Omental fat pad (tissue), 4 donors: ENCODE results near the gene CALML3. TPM values are rescaled to one million over a fixed set of nuclear protein-coding genes. Genes with fewer than 3 reads are reported as not detected.

ENCODE experiments used
- ATAC-seq: fragments of 150-250 bp; one replicate; pipeline ENCODE4 v1.9.1; 2016; ENCODE audit warnings: mild to moderate bottlenecking, moderate library complexity; ENCODE audit not compliant: low FRiP score
- DNase-seq: peaks from one replicate; pipeline ENCODE4 v3.0.0-alpha.2; 2019; ENCODE audit warnings: low spot score
- total RNA-seq, 4 donors: library from RNA; depleted of rRNA; stranded (reverse); fragments of >200 nt; gene quantifications; one replicate each; pipeline ENCODE4 v1.1.0, GENCODE V29; 2016
- TF ChIP-seq, protein P1 (sequence below), 3 donors: fragments of 450-650 bp; IDR thresholded peaks; one replicate each; pipeline ENCODE4 v1.5.1; 2016 to 2017; ENCODE audit warnings: antibody characterized with exemption in 3 of 3, mild to moderate bottlenecking in 3 of 3, moderate library complexity in 2 of 3

CALML3 gene
- total RNA-seq, 4 donors from 2014 or later, result not detected

DNA sequence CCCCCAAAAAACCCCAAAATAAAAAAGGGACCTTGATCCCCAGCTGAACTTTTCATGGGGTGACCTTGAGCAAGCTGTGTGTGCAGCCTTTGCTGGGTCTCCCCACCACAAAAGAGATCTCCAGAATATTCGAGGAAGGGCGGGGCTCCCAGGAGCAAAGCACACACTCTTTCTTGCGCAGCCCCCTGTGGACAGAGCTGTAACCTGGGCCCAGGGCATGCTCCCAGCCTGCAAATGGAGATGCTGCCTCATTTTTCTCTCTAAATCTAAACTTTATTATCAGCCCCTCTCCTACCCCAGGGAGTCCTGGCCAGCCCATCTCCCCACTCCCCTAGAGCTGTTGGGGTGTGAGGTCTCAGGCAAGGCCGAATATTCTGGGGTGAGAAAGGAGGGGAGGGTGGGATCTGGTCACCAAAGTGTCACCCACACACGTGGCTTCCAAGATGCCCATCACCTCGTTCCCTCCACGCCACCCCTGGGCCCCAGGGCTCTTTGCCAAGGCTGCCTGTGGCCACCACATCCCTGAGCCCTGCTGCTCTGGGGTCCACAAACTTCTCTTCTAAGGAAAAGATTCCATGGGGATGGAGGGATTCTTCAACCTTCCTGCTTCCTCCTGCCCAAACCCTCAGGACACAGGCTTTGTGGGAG is 1.7 kb upstream of the CALML3 start:
- DNase-seq (no peak), ATAC-seq (no peak)

DNA sequence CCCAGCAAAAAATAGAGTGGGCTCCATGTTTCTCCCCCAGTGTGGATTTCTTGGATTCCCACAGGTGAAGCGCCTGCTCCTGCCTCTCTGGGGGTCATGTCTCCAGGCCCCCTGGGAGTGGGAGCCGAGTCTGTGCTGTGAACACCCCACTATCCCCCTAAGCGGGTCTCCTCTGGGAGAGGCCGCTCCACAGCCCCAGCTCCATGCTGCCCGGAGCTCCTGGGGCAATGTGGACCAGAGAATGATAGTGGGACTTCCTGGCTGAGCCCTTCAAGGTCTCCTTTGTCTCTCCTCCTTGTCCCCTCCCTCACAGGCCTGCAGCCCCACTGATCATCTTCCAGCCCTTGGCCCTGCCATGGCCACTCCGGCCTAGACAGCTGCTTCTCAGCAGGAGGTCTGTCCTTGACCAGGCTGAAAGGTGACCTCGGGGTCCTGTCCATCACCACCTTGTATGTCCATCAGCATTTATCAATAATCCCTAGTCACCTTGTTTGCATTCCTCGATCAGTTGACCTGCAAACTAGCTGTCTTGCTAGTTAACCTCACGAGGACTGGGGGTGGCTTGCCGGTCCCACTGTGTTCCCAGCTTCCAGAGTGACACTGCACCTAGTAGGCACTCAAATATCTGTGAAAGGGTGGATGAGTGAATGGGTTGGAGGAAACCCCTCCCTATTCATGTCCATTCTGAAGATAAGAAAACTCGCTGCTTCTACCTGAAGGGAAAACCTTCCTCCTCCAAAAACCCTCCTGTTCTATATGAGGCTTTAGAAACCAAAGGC is 776 bp upstream of the CALML3 start:
- no peak for ATAC-seq
- DNase-seq, result no peak
- TF ChIP-seq, protein P1, sequence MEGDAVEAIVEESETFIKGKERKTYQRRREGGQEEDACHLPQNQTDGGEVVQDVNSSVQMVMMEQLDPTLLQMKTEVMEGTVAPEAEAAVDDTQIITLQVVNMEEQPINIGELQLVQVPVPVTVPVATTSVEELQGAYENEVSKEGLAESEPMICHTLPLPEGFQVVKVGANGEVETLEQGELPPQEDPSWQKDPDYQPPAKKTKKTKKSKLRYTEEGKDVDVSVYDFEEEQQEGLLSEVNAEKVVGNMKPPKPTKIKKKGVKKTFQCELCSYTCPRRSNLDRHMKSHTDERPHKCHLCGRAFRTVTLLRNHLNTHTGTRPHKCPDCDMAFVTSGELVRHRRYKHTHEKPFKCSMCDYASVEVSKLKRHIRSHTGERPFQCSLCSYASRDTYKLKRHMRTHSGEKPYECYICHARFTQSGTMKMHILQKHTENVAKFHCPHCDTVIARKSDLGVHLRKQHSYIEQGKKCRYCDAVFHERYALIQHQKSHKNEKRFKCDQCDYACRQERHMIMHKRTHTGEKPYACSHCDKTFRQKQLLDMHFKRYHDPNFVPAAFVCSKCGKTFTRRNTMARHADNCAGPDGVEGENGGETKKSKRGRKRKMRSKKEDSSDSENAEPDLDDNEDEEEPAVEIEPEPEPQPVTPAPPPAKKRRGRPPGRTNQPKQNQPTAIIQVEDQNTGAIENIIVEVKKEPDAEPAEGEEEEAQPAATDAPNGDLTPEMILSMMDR (IDR thresholded peaks at IDR 0.05), result no peak

More for the DNA sequence above, 1.7 kb upstream of the CALML3 start:
- TF ChIP-seq, protein P1 (IDR thresholded peaks at IDR 0.05), result no peak

- peak; percentile 70 for ATAC-seq
Measured at GRCh38 chr10:5525561-5526341, 990 bp downstream of the CALML3 start.

GRCh38 chr10:5526691-5527331 is 2.0 kb downstream of the CALML3 start:
- ATAC-seq (no peak), DNase-seq (no peak)
- TF ChIP-seq, protein P1 (IDR thresholded peaks at IDR 0.05), result no peak

More at GRCh38 chr10:5525561-5526341, 990 bp downstream of the CALML3 start:
- TF ChIP-seq, protein P1 (IDR thresholded peaks at IDR 0.05), result no peak
- DNase-seq, result no peak

- DNase-seq, result no peak
- TF ChIP-seq, protein P1 (IDR thresholded peaks at IDR 0.05), result no peak
Measured at GRCh38 chr10:5527332-5528200, 2.8 kb downstream of the CALML3 start.

More at GRCh38 chr10:5527332-5528200, 2.8 kb downstream of the CALML3 start:
- ATAC-seq, result no peak
